Stimulated activated CD4-positive, alpha-beta T cell treated with anti-CD3 and anti-CD28 coated beads, Interleukin-1b, Interleukin-23, amount 100 ng/mL, for 4 hours (primary cell): ENCODE measurements around the gene NASP.

ENCODE experiments used
- DNase-seq, 2 donors: peaks; one replicate each; pipeline ENCODE4 v3.0.0-alpha.2; 2020; ENCODE audit warnings: low read depth in 2 of 2

NASP gene

GRCh38 chr1:45667321-45668111 lies 83.7 kb downstream of the NASP start:
- no peak for DNase-seq
